Esophagus squamous epithelium (tissue), 5 donors: ENCODE data around the gene HOXB8. TPM values are rescaled to one million over a fixed set of nuclear protein-coding genes. Genes with fewer than 3 reads are reported as not detected.

Experiments used
- DNase-seq: peaks from one replicate; lab custom pipeline; 2025; lab: John Stamatoyannopoulos, UW
- H3K27ac ChIP-seq, 4 donors: fragments of 200-600 bp; sonication (generic); one replicate each; pipeline ENCODE4 v1.5.1; 2016 to 2019; ENCODE audit warnings: mild to moderate bottlenecking in 1 of 4
- H3K27me3 ChIP-seq, 4 donors: fragments of 200-600 bp; sonication (generic); 1 replicate in 3 of 4; 2 replicates in 1 of 4; pipeline versions ENCODE4 v1.5.1 to v1.6.0; 2017 to 2021; ENCODE audit warnings: antibody characterized with exemption in 1 of 4
- H3K36me3 ChIP-seq, 3 donors: fragments of 200-600 bp; sonication (generic); one replicate each; pipeline ENCODE4 v1.5.1; 2016 to 2019
- H3K4me1 ChIP-seq, 3 donors: fragments of 200-600 bp; sonication (generic); one replicate each; pipeline ENCODE4 v1.5.1; 2017 to 2019
- H3K4me3 ChIP-seq, 4 donors: fragments of 200-600 bp; sonication (generic); 1 replicate in 3 of 4; 2 replicates in 1 of 4; pipeline ENCODE4 v1.5.1; 2016 to 2019; ENCODE audit warnings: mild to moderate bottlenecking in 2 of 4, moderate library complexity in 1 of 4
- H3K9me3 ChIP-seq, 3 donors: fragments of 200-600 bp; sonication (generic); one replicate each; pipeline ENCODE4 v1.5.1; 2016 to 2019
- POLR2A ChIP-seq, 4 donors: fragments of 450-650 bp; IDR thresholded peaks; one replicate each; pipeline ENCODE4 v1.6.1; 2017; ENCODE audit warnings: antibody characterized with exemption in 4 of 4, mild to moderate bottlenecking in 4 of 4, moderate library complexity in 3 of 4
- WGBS, 2 donors: methylation state at CpG; one replicate each; pipeline ENCODE4 v1.1.5; 2018; 5-methylcytosine and 5-hydroxymethylcytosine counted together
- intact Hi-C: fragments of 100-400 bp; cut with DNase I; formaldehyde crosslinking; loops from one replicate; pipeline ENCODE4 v1.15.0; 2022
- total RNA-seq, 4 donors: library from RNA; depleted of rRNA; stranded (reverse); fragments of >200 nt; gene quantifications; one replicate each; pipeline ENCODE4 v1.1.0, GENCODE V29; 2016
- TF ChIP-seq, protein P1 (sequence below), 6 experiments: fragments of 450-650 bp in 4 of 6; fragments of 200-600 bp in 2 of 6; sonication (generic) in 2 of 6; IDR thresholded peaks; one replicate each; pipeline ENCODE4 v1.5.1; 2016 to 2019; ENCODE audit warnings: antibody characterized with exemption in 6 of 6, mild to moderate bottlenecking in 4 of 6, moderate library complexity in 4 of 6
- donor health status: DM: yes; HTN: yes; CAD: no.

The HOXB8 gene
- total RNA-seq, 4 donors from 2014 or later, result not detected

DNA sequence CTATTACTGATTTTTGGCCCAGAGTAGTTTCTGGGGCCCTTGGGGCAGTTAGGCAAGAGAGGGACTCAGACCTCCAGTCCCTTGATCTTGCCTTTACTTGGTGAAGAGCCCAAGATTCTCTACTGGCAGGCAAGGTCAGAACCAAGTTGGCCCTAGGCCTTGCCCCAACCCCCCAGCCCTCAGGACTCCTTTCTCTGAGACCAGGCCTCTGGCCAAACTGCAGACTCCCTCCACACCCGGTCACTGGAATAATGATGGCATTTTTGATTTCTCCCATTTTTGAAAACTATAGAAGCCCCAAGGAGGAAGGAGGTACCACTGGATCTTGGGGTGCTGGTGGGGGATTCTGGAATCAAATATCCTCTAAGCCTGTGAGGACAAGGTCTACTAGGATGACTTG, 29.1 kb upstream of the HOXB8 start:
- DNase-seq, result no peak
- no peaks in the 10 kb centered on the region for H3K36me3 ChIP-seq
- H3K27ac ChIP-seq, result no peak overlapping the region
- H3K27me3 ChIP-seq, result peaks cover 35 to 100% (median 48%) of the 10 kb centered on the region in 4 donors
- WGBS, 2 donors, result 25 to 83% methylated on average over 1 of the region's 1 CpG
- peaks cover 8 to 27% (median 8%) of the 10 kb centered on the region in 3 donors for H3K4me1 ChIP-seq
- H3K9me3 ChIP-seq, result no peaks in the 10 kb centered on the region
- H3K4me3 ChIP-seq, result no peak overlapping the region
- TF ChIP-seq, protein P1, sequence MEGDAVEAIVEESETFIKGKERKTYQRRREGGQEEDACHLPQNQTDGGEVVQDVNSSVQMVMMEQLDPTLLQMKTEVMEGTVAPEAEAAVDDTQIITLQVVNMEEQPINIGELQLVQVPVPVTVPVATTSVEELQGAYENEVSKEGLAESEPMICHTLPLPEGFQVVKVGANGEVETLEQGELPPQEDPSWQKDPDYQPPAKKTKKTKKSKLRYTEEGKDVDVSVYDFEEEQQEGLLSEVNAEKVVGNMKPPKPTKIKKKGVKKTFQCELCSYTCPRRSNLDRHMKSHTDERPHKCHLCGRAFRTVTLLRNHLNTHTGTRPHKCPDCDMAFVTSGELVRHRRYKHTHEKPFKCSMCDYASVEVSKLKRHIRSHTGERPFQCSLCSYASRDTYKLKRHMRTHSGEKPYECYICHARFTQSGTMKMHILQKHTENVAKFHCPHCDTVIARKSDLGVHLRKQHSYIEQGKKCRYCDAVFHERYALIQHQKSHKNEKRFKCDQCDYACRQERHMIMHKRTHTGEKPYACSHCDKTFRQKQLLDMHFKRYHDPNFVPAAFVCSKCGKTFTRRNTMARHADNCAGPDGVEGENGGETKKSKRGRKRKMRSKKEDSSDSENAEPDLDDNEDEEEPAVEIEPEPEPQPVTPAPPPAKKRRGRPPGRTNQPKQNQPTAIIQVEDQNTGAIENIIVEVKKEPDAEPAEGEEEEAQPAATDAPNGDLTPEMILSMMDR (IDR thresholded peaks at IDR 0.05), result no peak
- intact Hi-C loops, result no loop called here

DNA sequence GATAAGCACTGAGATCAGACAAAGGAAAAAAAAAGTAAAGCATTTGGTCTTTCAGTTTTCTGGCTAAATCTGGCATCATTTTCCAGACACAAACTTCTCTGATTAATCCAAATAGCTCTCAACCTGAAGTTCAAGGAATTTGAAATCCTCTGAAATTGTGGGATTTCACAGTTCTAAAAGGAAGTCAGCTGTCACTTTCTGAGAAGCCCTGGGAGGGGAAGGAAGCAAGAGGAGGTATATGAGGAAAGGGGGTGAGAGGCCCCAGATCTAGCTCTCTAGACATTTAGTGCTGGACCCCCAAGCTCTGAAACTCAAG, 28.6 kb upstream of the HOXB8 start:
- H3K4me3 ChIP-seq, result no peak overlapping the region
- peaks cover 40 to 100% (median 52%) of the 10 kb centered on the region in 4 donors for H3K27me3 ChIP-seq
- TF ChIP-seq, protein P1 (IDR thresholded peaks at IDR 0.05), result no peak
- no peak for TF ChIP-seq POLR2A (IDR thresholded peaks at IDR 0.05)
- intact Hi-C loops, result no loop called here
- DNase-seq, result no peak
- peaks cover 8 to 27% (median 8%) of the 10 kb centered on the region in 3 donors for H3K4me1 ChIP-seq
- no peaks in the 10 kb centered on the region for H3K36me3 ChIP-seq
- no peak overlapping the region for H3K27ac ChIP-seq
- no peaks in the 10 kb centered on the region for H3K9me3 ChIP-seq

DNA sequence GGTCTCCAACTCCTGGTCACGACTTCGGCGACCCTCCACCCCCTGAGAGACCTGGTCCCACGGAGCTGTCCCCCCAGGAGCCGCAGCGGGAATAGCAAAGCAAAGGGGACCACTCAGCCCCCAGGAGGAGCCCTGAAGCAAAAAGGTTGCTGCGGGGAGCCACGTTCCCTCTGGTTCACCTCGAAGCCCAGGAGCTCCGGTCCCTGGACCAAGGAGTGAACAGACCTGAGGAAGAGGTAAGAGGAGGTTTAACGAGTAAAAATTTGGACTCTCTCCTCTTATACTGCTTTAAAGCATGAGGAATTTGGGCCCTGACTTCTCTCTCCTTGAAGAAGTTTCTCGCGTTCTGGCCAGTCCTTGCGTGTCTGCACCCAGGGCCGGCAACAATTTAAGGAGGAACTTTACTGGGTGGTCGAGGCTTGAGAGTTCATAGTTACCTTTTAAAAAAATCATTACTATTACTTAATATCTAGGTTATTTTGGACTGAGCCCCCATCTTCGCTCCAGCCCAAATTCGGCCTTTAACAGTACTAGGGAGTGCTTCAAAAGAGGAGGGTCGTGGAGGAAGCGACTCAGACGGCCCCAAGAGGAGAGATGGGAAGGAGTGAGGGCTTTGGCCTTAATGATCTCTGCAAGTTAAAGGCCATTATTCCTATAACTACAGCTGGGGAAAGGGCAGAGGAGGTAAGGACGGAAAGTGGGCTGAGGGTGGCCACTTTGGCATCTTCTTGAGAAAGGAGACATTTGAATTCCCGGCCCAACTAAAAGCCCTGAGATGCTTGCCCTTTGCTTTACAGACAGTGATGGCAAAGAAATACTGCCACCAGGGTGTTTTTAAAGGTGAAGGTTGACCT, 28.0 kb upstream of the HOXB8 start:
- no peak for DNase-seq
- Histone ChIP-seq H3K4me3 (no peak overlapping the region), H3K9me3 (no peaks in the 10 kb centered on the region), H3K4me1 (peaks cover 8 to 27% (median 8%) of the 10 kb centered on the region in 3 donors), H3K27me3 (peaks cover 36 to 100% (median 51%) of the 10 kb centered on the region in 4 donors), H3K27ac (no peak overlapping the region), H3K36me3 (no peaks in the 10 kb centered on the region)
- intact Hi-C loops, result no loop called here
- WGBS, 2 donors, result 42 to 46% methylated on average over 14 to 17 of the region's 23 CpGs
- no peak for TF ChIP-seq POLR2A (IDR thresholded peaks at IDR 0.05)
- TF ChIP-seq, protein P1 (IDR thresholded peaks at IDR 0.05), result no peak

DNA sequence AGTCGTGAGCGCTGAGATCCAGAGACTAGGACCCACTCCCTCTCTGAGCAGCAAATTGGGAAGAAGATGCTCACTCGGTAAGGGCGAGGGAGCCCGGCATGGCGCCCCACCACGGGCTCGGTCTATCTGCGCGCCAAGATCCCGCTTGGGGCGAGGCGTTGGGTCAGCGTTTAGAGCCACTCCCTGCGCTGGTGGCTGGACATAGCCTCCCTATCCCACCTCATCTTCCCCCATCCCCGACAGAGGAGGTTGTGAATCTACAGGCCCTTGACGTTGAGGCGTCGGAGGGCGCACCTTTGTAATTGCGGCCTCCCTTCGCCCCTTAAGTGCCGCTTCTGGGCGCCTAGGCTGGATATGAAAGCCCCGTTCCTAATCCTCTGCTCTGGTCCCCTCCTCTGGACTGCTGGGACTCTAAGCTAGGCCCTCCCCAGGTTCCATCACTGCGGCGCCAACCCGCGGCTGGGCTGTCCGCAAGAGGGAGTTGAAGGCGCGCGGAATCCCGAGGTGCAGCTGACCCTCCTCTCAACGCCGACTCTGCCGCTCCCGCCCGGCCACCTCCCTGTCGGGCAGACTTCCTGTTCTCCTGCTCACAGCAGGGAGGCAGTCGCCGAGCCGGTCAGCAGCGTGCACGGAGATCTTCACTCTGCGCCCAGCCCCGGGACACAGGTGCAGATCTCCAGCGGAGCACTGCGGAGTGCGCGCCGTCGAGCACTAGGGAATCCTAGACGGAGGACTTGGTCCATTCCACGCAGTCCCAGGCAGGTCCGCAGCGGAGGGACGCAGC, 27.2 kb upstream of the HOXB8 start:
- H3K4me3 ChIP-seq, result no peak overlapping the region

More for the DNA sequence above, 27.2 kb upstream of the HOXB8 start:
- TF ChIP-seq, protein P1 (IDR thresholded peaks at IDR 0.05), result no peak
- no peak for TF ChIP-seq POLR2A (IDR thresholded peaks at IDR 0.05)
- Histone ChIP-seq H3K4me1 (peaks cover 3 to 20% (median 8%) of the 10 kb centered on the region in 3 donors), H3K27me3 (peaks cover 43 to 100% (median 54%) of the 10 kb centered on the region in 4 donors), H3K27ac (no peak overlapping the region), H3K36me3 (no peaks in the 10 kb centered on the region), H3K9me3 (no peaks in the 10 kb centered on the region)
- intact Hi-C loops, result no loop called here
- DNase-seq, result no peak
- WGBS, 2 donors, result 11 to 28% methylated on average over 22 to 26 of the region's 58 CpGs
